Measurements from ENCODE around the gene RNF5.
A peak's percentile ranks its signal among the peaks of the same experiment; 100 is the strongest.

RNF5 gene

GRCh38 chr6:32167154-32167760 lies 10.9 kb upstream of the RNF5 start:
- ChIA-PET CTCF (interaction anchor here (1.0 to 1.9 kb wide), 2 partner anchors 9 to 49 kb away, joined by 3 to 19 read pairs; partner anchors contain the start of gene AGPAT1), POLR2A (interaction anchor here (0.6 to 1.3 kb wide), 4 partner anchors 10 to 18 kb away, joined by 3 to 5 read pairs (median 4); no protein-coding TSS in a partner anchor)
- no peak overlapping the region for H3K4me3 ChIP-seq (ENCODE audit: low read depth, low read length)

GRCh38 chr6:32167761-32168262 lies 10.4 kb upstream of the RNF5 start:
- CTCF ChIA-PET, result interaction anchor here (1.0 to 1.9 kb wide), 2 partner anchors 8 to 50 kb away, joined by 3 to 19 read pairs; partner anchors contain the start of gene AGPAT1
- Histone ChIP-seq H3K4me3 (ENCODE audit: low read depth, low read length) (no peak overlapping the region), H3K9me3 (ENCODE audit: control insufficient read depth, insufficient read depth, low read depth, low read length) (no peaks in the 10 kb centered on the region), H3K27ac (ENCODE audit: extremely low read depth, low read depth, low read length) (no peak overlapping the region), H3K36me3 (ENCODE audit: control insufficient read depth in 2 of 2, insufficient read depth in 1 of 2, low read length in 2 of 2) (peaks cover 19 to 73% of the 10 kb centered on the region in 2 experiments; a peak in 2 of 3 replicates), H3K4me1 (ENCODE audit: control insufficient read depth, insufficient read depth, low read length) (no peaks in the 10 kb centered on the region)
- POLR2A ChIA-PET, result interaction anchor here (0.5 to 1.3 kb wide), 4 partner anchors 10 to 18 kb away, joined by 3 to 6 read pairs (median 4); no protein-coding TSS in a partner anchor
- TF ChIP-seq ZNF362 (tag by site-specific recombination; IDR thresholded peaks at IDR 0.05) (no peak), ZNF518A (tag by site-specific recombination; conservative IDR thresholded peaks at IDR 0.05; ENCODE audit: low read depth) (no peak), ZBTB20 (tag by site-specific recombination; IDR thresholded peaks at IDR 0.05) (no peak), ZNF366 (tag by site-specific recombination; conservative IDR thresholded peaks at IDR 0.05) (no peak), ZFP37 (tag by site-specific recombination; IDR thresholded peaks at IDR 0.05) (no peak), ZNF302 (tag by site-specific recombination; IDR thresholded peaks at IDR 0.05; ENCODE audit: low read depth) (no peak), ZNF24 (tag by site-specific recombination; IDR thresholded peaks at IDR 0.05) (no peak)
- TF ChIP-seq, protein P1, sequence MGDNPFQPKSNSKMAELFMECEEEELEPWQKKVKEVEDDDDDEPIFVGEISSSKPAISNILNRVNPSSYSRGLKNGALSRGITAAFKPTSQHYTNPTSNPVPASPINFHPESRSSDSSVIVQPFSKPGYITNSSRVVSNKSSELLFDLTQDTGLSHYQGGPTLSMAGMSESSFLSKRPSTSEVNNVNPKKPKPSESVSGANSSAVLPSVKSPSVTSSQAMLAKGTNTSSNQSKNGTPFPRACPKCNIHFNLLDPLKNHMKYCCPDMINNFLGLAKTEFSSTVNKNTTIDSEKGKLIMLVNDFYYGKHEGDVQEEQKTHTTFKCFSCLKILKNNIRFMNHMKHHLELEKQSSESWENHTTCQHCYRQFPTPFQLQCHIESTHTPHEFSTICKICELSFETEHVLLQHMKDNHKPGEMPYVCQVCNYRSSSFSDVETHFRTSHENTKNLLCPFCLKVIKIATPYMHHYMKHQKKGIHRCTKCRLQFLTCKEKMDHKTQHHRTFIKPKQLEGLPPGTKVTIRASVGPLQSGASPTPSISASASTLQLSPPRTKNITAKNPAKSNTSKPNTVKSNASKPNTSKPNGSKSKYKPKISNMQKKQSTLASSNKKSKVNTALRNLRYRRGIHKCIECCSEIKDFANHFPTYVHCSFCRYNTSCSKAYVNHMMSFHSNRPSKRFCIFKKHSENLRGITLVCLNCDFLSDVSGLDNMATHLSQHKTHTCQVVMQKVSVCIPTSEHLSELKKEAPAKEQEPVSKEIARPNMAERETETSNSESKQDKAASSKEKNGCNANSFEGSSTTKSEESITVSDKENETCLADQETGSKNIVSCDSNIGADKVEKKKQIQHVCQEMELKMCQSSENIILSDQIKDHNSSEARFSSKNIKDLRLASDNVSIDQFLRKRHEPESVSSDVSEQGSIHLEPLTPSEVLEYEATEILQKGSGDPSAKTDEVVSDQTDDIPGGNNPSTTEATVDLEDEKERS (tag by site-specific recombination; IDR thresholded peaks at IDR 0.05), result no peak

More at GRCh38 chr6:32167154-32167760, 10.9 kb upstream of the RNF5 start:
- Histone ChIP-seq H3K9me3 (ENCODE audit: control insufficient read depth, insufficient read depth, low read depth, low read length) (no peaks in the 10 kb centered on the region), H3K27ac (ENCODE audit: extremely low read depth, low read depth, low read length) (no peak overlapping the region), H3K4me1 (ENCODE audit: control insufficient read depth, insufficient read depth, low read length) (no peaks in the 10 kb centered on the region), H3K36me3 (ENCODE audit: control insufficient read depth in 2 of 2, insufficient read depth in 1 of 2, low read length in 2 of 2) (peaks cover 19 to 79% of the 10 kb centered on the region in 2 experiments; a peak in 2 of 3 replicates)
- TF ChIP-seq PRDM1 (tag by site-specific recombination; IDR thresholded peaks at IDR 0.05) (0 out of 2 replicates have a peak, but pooled peaks have one; percentile 19), ZNF146 (tag by site-specific recombination; IDR thresholded peaks at IDR 0.05) (no peak)

Data from HEK293 (cell line).